Nephron (organoid): ENCODE measurements around the gene AP3S2.

Experiments
- H3K27ac Mint-ChIP-seq, 3 experiments: 2 replicates each; pipeline ENCODE4 v1.8.0; 2020; ENCODE audit warnings: mixed read lengths in 3 of 3, mild to moderate bottlenecking in 2 of 3, moderate library complexity in 1 of 3
- H3K27me3 Mint-ChIP-seq: 2 replicates; pipeline ENCODE4 v1.8.0; 2021; ENCODE audit warnings: low read depth, mild to moderate bottlenecking, moderate library complexity, mixed read lengths
- H3K36me3 Mint-ChIP-seq: 2 replicates; pipeline ENCODE4 v1.8.0; 2020; ENCODE audit warnings: low read depth, mixed read lengths
- H3K4me1 Mint-ChIP-seq: 2 replicates; pipeline ENCODE4 v1.8.0; 2020; ENCODE audit warnings: mixed read lengths
- H3K4me3 Mint-ChIP-seq, 3 experiments: 2 replicates each; pipeline ENCODE4 v1.8.0; 2020; ENCODE audit warnings: mild to moderate bottlenecking in 3 of 3, mixed read lengths in 3 of 3, moderate library complexity in 2 of 3
- H3K9me3 Mint-ChIP-seq: 2 replicates; pipeline ENCODE4 v1.8.0; 2020; ENCODE audit warnings: mixed read lengths
- TF ChIP-seq, protein P1 (sequence below), 3 experiments: fragments of 200-600 bp; sonication (generic); IDR thresholded peaks; one replicate each; pipeline ENCODE4 v1.5.0; 2021; ENCODE audit warnings: antibody characterized with exemption in 3 of 3; ENCODE audit not compliant: unreplicated experiment in 3 of 3

Gene AP3S2

DNA sequence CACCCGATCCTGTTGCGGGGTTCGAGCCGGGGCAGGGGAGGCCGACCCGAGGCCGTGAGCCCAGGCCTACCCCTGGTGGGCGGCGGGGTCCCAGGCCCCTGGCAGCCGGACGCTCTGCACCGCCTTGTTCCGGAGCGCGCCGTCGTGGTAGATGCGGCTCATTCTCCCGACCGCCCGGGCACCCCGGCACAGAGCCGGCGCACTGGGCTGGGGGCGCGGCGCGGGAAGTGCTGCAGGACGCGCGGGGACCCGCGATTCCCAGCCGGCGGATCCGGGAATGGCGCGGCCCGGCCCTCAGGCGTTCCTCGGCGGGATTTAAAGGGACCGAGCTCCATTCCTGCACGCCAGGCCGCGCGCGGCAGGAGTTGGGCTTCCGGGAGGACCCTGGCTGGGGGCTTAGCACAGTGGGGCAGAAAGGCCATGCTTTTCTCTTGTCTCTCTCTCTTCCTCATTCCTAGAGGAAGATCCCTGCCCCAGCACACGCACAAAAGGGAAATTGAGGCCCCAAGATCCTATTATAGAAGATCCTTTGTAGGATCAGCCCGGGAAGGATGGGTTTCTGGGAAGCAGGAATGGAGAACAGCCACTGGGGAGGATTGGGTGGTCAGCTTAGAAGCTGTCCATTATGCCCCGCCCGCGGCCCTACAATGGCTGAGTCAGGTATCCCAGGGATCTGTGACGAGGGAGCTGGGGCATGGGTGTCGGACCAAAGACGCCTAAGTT lies 19.0 kb upstream of the AP3S2 start, which contains the start of gene ARPIN:
Gene ARPIN (minus strand): TSS at position 279 of the 723 bp plus-strand sequence. CDS start 117 bp downstream, at position 162.
- Mint-ChIP-seq H3K36me3 (peaks cover 5% of the 10 kb centered on the region), H3K4me3 (peak within 1 kb of the TSS; percentile 84 to 90 (median 88)), H3K4me1 (peaks cover 28% of the 10 kb centered on the region), H3K27ac (peak within 1 kb of the TSS; percentile 86 to 94 (median 92)), H3K27me3 (no peaks in the 10 kb centered on the region), H3K9me3 (no peaks in the 10 kb centered on the region)
- TF ChIP-seq, protein P1, sequence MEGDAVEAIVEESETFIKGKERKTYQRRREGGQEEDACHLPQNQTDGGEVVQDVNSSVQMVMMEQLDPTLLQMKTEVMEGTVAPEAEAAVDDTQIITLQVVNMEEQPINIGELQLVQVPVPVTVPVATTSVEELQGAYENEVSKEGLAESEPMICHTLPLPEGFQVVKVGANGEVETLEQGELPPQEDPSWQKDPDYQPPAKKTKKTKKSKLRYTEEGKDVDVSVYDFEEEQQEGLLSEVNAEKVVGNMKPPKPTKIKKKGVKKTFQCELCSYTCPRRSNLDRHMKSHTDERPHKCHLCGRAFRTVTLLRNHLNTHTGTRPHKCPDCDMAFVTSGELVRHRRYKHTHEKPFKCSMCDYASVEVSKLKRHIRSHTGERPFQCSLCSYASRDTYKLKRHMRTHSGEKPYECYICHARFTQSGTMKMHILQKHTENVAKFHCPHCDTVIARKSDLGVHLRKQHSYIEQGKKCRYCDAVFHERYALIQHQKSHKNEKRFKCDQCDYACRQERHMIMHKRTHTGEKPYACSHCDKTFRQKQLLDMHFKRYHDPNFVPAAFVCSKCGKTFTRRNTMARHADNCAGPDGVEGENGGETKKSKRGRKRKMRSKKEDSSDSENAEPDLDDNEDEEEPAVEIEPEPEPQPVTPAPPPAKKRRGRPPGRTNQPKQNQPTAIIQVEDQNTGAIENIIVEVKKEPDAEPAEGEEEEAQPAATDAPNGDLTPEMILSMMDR (IDR thresholded peaks at IDR 0.05; ENCODE audit: unreplicated experiment in 3 of 3), result no peak

DNA sequence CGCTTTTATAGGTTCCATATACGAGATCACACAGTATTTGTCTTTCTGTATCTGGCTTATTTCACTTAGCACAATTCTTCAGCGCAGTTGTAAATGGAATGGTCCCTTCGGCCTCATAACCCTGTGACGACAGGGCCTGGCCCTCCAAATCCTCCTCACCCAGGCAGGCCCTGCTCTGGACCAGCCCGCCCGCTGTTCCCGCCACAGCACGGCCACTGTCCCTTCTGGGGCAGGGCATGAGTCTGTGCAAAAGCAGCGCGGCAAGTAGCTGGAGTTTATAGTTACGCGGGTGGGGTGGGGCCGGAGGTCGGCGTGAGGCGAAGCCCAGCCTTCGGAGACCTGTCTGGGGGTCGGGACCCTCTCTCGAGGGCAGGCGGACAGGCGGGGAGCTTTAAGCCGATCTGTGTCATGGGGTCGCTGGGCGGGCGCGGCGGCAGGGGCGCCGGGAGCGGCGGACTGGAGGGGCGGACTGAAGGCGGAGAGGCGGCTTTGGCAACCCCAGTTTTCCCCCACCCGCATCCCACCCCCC lies 18.4 kb upstream of the AP3S2 start:
- peaks cover 28% of the 10 kb centered on the region for H3K4me1 Mint-ChIP-seq
- H3K9me3 Mint-ChIP-seq, result no peaks in the 10 kb centered on the region
- peaks cover 5% of the 10 kb centered on the region for H3K36me3 Mint-ChIP-seq
- no peaks in the 10 kb centered on the region for H3K27me3 Mint-ChIP-seq
- TF ChIP-seq, protein P1 (IDR thresholded peaks at IDR 0.05; ENCODE audit: unreplicated experiment in 3 of 3), result no peak
- H3K4me3 Mint-ChIP-seq, result peak overlapping the region; percentile 84 to 89 (median 88)
- peak overlapping the region; percentile 76 to 90 (median 81) for H3K27ac Mint-ChIP-seq

DNA sequence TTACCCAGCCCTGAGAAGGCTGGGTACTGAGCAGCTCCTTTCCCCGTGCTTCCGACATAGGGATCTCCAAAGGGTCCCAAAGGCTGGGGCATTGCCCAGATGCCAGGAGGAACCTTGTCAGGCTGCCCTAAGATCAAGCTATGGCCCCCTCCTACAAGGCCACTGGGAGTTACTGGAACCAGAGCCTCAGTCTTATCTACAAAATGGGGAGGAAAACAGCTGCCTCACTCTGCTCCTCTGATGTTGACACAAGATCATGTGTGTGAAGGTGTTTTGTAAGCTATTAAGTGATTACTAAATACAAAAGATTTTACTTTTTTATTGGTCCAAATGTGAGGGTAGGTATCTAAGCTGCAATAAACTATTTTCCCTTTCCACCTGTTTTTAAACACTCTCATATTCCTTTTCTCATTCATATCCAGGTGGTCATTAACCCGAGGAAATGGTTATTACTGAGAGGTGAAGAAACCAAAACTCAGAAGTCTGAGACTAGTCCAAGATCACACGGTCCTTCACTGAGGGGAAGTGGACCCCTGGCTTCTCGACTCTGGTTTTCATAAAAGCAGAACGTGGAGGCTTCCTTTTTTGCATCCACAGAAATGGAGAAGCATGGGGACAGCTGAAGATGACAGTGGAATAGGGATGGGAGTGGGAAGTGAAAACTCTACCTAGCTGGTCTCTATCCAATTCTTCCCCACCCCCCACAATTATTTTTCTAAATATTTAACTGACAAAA lies 17.3 kb upstream of the AP3S2 start:
- peak overlapping the region in 2 of 3 experiments; percentile 81 to 90 for H3K27ac Mint-ChIP-seq
- TF ChIP-seq, protein P1 (IDR thresholded peaks at IDR 0.05; ENCODE audit: unreplicated experiment in 3 of 3), result no peak
- H3K4me3 Mint-ChIP-seq, result peak overlapping the region; percentile 84 to 89 (median 88)
- H3K27me3 Mint-ChIP-seq, result no peaks in the 10 kb centered on the region
- peaks cover 10% of the 10 kb centered on the region for H3K36me3 Mint-ChIP-seq
- H3K4me1 Mint-ChIP-seq, result peaks cover 28% of the 10 kb centered on the region
- H3K9me3 Mint-ChIP-seq, result no peaks in the 10 kb centered on the region

DNA sequence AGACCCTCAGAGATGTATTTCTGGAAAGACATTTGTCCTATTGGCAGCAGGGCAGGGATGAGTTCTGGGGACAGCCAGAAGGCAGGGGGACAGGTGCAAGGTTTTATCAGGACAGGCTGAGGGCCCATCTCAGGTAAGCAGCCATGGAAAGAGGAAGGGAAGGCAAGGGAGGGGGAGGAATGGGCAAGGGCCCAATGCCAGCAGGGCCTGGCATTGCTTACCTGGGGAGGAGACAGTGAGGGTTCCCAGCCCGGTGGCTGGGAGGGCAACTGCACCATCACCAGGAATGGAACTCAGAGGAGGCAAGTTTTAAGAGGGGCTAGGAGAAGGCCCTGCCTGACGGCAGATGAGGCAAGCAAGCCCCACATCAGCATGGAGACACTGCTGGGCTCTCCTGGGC lies 15.8 kb upstream of the AP3S2 start:
- Mint-ChIP-seq H3K27ac (peak overlapping the region in 1 of 3 experiments; percentile 50), H3K9me3 (no peaks in the 10 kb centered on the region), H3K27me3 (no peaks in the 10 kb centered on the region), H3K36me3 (peaks cover 20% of the 10 kb centered on the region), H3K4me3 (peak overlapping the region; percentile 31 to 76 (median 65)), H3K4me1 (peaks cover 28% of the 10 kb centered on the region)
- TF ChIP-seq, protein P1 (IDR thresholded peaks at IDR 0.05; ENCODE audit: unreplicated experiment in 3 of 3), result no peak

DNA sequence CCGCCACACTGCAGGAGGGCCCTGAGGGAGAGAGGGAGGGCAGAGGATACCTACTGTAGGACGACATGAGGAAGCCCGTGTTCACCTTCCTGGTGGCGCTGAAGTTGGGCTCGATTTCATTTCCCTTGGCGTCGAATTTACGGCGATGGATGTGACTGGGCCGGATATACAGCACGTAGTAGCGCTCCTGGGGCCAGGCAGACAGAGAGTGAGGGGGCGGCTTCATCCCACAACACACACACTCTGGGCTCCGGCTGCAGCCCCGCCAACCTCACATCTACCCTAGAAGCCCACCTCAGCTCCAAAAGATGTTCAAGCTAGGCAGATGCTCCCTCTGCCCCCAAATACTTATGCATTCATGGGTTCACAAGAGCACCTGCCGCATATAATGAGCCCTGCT lies 14.4 kb upstream of the AP3S2 start:
- peaks cover 28% of the 10 kb centered on the region for H3K4me1 Mint-ChIP-seq
- no peaks in the 10 kb centered on the region for H3K27me3 Mint-ChIP-seq
- H3K36me3 Mint-ChIP-seq, result peaks cover 20% of the 10 kb centered on the region
- no peaks in the 10 kb centered on the region for H3K9me3 Mint-ChIP-seq
- H3K4me3 Mint-ChIP-seq, result no peak overlapping the region
- H3K27ac Mint-ChIP-seq, result no peak overlapping the region
- TF ChIP-seq, protein P1 (IDR thresholded peaks at IDR 0.05; ENCODE audit: unreplicated experiment in 3 of 3), result no peak
